Measurements from ENCODE around the gene TIMM23.

Gene TIMM23

GRCh38 chr10:46002916-46003693, 30.8 kb downstream of the TIMM23 start:
- TF ChIP-seq CTCF (conservative IDR thresholded peaks at IDR 0.05; ENCODE audit: low read depth): no peak
- ChIA-PET POLR2A (ENCODE audit: low non-redundant PET) (no interaction called here), CTCF (no interaction called here)
- no peak for DNase-seq (ENCODE audit: low spot score)
- H3K27ac ChIP-seq: no peak overlapping the region

GRCh38 chr10:46004963-46005362, 32.7 kb downstream of the TIMM23 start:
- H3K27ac ChIP-seq: no peak overlapping the region
- TF ChIP-seq CTCF (conservative IDR thresholded peaks at IDR 0.05; ENCODE audit: low read depth): no peak
- POLR2A ChIA-PET (ENCODE audit: low non-redundant PET): no interaction called here
- DNase-seq (ENCODE audit: low spot score): no peak
- CTCF ChIA-PET: no interaction called here

- ChIA-PET CTCF (no interaction called here), POLR2A (ENCODE audit: low non-redundant PET) (no interaction called here)
- no peak for TF ChIP-seq CTCF (conservative IDR thresholded peaks at IDR 0.05; ENCODE audit: low read depth)
- no peak for DNase-seq (ENCODE audit: low spot score)
- H3K27ac ChIP-seq: no peak overlapping the region
These were observed 33.1 kb downstream of the TIMM23 start for GRCh38 chr10:46005383-46005782.

GRCh38 chr10:46006219-46006618, 33.9 kb downstream of the TIMM23 start:
- CTCF ChIA-PET: no interaction called here

GRCh38 chr10:46012746-46013145, 40.5 kb downstream of the TIMM23 start:
- ChIA-PET POLR2A (ENCODE audit: low non-redundant PET) (no interaction called here), CTCF (interaction anchor here (0.6 kb wide), 1 partner anchor 11 kb away, joined by 3 read pairs; no protein-coding TSS in a partner anchor)
- H3K27ac ChIP-seq: no peak overlapping the region
- no peak for DNase-seq (ENCODE audit: low spot score)
- TF ChIP-seq CTCF (conservative IDR thresholded peaks at IDR 0.05; ENCODE audit: low read depth): no peak

More at GRCh38 chr10:46006219-46006618, 33.9 kb downstream of the TIMM23 start:
- POLR2A ChIA-PET (ENCODE audit: low non-redundant PET): no interaction called here
- H3K27ac ChIP-seq: no peak overlapping the region
- TF ChIP-seq CTCF (conservative IDR thresholded peaks at IDR 0.05; ENCODE audit: low read depth): no peak
- DNase-seq (ENCODE audit: low spot score): peak; percentile 25

- TF ChIP-seq CTCF (conservative IDR thresholded peaks at IDR 0.05; ENCODE audit: low read depth): no peak
- no peak overlapping the region for H3K27ac ChIP-seq
- ChIA-PET POLR2A (ENCODE audit: low non-redundant PET) (no interaction called here), CTCF (no interaction called here)
- no peak for DNase-seq (ENCODE audit: low spot score)
These were observed 41.9 kb downstream of the TIMM23 start for GRCh38 chr10:46014206-46014605.
